ENCODE data around the gene OAS1.

The OAS1 gene

GRCh38 chr12:112967858-112968257, 61.1 kb downstream of the OAS1 start:
- DNase-seq, result no peak
